HCT116 (cell line): ENCODE measurements around the gene DNAL4.
A peak's percentile ranks its signal among the peaks of the same experiment; 100 is the strongest.

Source experiments
- CEBPB ChIP-seq: IDR thresholded peaks from 2 replicates; pipeline ENCODE4 v1.6.1; 2012; ENCODE audit warnings: low read depth
- EZH2 ChIP-seq: fragments of 200-600 bp; sonication (generic); IDR thresholded peaks from 2 replicates; pipeline ENCODE4 v1.6.1; 2017; ENCODE audit warnings: antibody characterized with exemption, mixed run types
- EZH2phosphoT487 ChIP-seq: fragments of 200-600 bp; IDR thresholded peaks from 2 replicates; pipeline ENCODE4 v1.6.1; 2018; ENCODE audit warnings: antibody characterized with exemption, borderline replicate concordance
- JUND ChIP-seq: IDR thresholded peaks from 2 replicates; pipeline ENCODE4 v1.6.1; 2012
- POLR2A ChIP-seq: IDR thresholded peaks from 2 replicates; pipeline ENCODE4 v1.7.0; 2011; ENCODE audit warnings: borderline replicate concordance; ENCODE audit not compliant: insufficient read depth, insufficient read length; ENCODE audit errors: extremely low read depth
- POLR2AphosphoS5 ChIP-seq: IDR thresholded peaks from 2 replicates; pipeline ENCODE4 v1.6.1; 2011; ENCODE audit warnings: mild to moderate bottlenecking, low read depth, low read length, moderate library complexity
- RAD21 ChIP-seq: IDR thresholded peaks from 2 replicates; pipeline ENCODE4 v1.6.1; 2012; ENCODE audit warnings: low read depth, mild to moderate bottlenecking
- SP1 ChIP-seq: IDR thresholded peaks from 2 replicates; pipeline ENCODE4 v1.6.1; 2012; ENCODE audit warnings: low read depth
- SRF ChIP-seq: IDR thresholded peaks from 2 replicates; pipeline ENCODE4 v1.6.1; 2012; ENCODE audit warnings: low read depth
- ZFX ChIP-seq: fragments of 450-650 bp; IDR thresholded peaks from 2 replicates; pipeline ENCODE4 v1.6.1; 2017
- TF ChIP-seq, protein P1 (sequence below), 3 experiments: fragments of 200-600 bp in 1 of 3; sonication (generic) in 1 of 3; IDR thresholded peaks in 2 of 3; conservative IDR thresholded peaks in 1 of 3; 2 replicates each; pipeline ENCODE4 v1.5.1; 2012 to 2017; ENCODE audit warnings: low read depth in 2 of 3, low read length in 2 of 3, antibody characterized with exemption in 1 of 3, borderline replicate concordance in 1 of 3, control low read depth in 1 of 3, mild to moderate bottlenecking in 1 of 3, mixed read lengths in 1 of 3, mixed run types in 1 of 3, moderate library complexity in 1 of 3; ENCODE audit not compliant: insufficient read depth in 1 of 3
- TF ChIP-seq, protein P2 (sequence below): IDR thresholded peaks from 2 replicates; pipeline ENCODE4 v1.6.1; 2012

DNA sequence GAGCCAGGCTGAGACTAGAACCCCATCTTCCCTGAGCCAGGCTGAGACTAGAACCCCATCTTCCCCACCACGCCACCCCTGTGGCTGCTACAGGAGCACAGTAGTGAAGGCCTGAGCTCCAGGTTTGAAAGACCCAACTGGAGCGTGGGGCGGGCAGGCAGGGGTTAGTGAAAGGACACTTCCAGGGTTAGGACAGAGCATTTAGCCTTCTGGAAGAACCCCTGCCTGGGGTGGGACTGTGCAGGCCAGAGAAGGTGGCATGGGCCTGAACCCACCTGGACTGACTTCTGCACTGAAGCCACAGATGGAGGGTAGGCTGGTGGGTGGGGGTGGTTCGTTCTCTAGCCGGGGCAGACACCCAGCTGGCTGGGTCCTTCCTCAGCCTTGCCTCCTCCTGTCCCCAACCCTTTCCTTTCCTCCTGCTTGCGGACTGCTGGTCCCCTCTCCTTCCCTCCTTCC lies 62.2 kb downstream of the DNAL4 start:
- peak; percentile 14; the same call in 1 of the 2 replicates for TF ChIP-seq POLR2AphosphoS5
- TF ChIP-seq CEBPB, result no peak
- TF ChIP-seq, protein P1, sequence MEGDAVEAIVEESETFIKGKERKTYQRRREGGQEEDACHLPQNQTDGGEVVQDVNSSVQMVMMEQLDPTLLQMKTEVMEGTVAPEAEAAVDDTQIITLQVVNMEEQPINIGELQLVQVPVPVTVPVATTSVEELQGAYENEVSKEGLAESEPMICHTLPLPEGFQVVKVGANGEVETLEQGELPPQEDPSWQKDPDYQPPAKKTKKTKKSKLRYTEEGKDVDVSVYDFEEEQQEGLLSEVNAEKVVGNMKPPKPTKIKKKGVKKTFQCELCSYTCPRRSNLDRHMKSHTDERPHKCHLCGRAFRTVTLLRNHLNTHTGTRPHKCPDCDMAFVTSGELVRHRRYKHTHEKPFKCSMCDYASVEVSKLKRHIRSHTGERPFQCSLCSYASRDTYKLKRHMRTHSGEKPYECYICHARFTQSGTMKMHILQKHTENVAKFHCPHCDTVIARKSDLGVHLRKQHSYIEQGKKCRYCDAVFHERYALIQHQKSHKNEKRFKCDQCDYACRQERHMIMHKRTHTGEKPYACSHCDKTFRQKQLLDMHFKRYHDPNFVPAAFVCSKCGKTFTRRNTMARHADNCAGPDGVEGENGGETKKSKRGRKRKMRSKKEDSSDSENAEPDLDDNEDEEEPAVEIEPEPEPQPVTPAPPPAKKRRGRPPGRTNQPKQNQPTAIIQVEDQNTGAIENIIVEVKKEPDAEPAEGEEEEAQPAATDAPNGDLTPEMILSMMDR (IDR thresholded peaks at IDR 0.05 in 2 of 3, conservative IDR thresholded peaks at IDR 0.05 in 1 of 3; ENCODE audit: borderline replicate concordance in 1 of 3, insufficient read depth in 1 of 3, low read depth in 2 of 3, low read length in 2 of 3), result no peak
- no peak for TF ChIP-seq JUND
- no peak for TF ChIP-seq SRF
- no peak for TF ChIP-seq SP1
- no peak for TF ChIP-seq ZFX
- no peak for TF ChIP-seq EZH2
- TF ChIP-seq POLR2A, result no peak
- TF ChIP-seq, protein P2, sequence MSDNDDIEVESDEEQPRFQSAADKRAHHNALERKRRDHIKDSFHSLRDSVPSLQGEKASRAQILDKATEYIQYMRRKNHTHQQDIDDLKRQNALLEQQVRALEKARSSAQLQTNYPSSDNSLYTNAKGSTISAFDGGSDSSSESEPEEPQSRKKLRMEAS, result no peak
- no peak for TF ChIP-seq EZH2phosphoT487
- TF ChIP-seq RAD21, result no peak
